ENCODE data around the gene MICU2. TPM values are rescaled to one million over a fixed set of nuclear protein-coding genes. Genes with fewer than 3 reads are reported as not detected.

The MICU2 gene
- total RNA-seq, 1 experiment from 2014 or later: 69.9 TPM

DNA sequence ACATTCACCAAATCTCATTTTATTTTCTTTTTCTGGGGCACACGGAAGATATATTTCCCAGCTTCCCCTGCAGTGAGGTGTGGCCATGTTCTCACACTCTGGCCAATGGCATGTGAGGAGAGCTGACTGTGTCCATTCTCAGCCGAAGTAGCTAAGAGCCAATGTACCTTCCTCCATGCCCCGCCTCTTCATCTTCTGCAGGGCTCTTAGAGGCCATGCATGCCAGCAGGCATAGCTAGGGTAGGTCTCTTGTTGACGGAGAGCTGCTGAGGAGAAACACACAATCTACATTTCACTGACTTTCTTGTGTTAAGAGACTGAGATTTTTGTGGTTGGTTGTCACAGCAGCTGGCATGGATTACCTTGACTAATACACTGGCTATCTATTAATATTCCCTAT, 9.8 kb upstream of the MICU2 start:
- no peaks in the 10 kb centered on the region for H3F3A ChIP-seq (ENCODE audit: low read length, unreplicated experiment)
- ChIA-PET CTCF (no interaction called here), POLR2A (ENCODE audit: unreplicated experiment) (no interaction called here)
- no peak for ATAC-seq
- TF ChIP-seq EZH2 (IDR thresholded peaks at IDR 0.05; ENCODE audit: low read length, unreplicated experiment): no peak
- no peak for TF ChIP-seq EZH2phosphoT487 (IDR thresholded peaks at IDR 0.05; ENCODE audit: borderline replicate concordance, low read length)
- TF ChIP-seq, protein P1, sequence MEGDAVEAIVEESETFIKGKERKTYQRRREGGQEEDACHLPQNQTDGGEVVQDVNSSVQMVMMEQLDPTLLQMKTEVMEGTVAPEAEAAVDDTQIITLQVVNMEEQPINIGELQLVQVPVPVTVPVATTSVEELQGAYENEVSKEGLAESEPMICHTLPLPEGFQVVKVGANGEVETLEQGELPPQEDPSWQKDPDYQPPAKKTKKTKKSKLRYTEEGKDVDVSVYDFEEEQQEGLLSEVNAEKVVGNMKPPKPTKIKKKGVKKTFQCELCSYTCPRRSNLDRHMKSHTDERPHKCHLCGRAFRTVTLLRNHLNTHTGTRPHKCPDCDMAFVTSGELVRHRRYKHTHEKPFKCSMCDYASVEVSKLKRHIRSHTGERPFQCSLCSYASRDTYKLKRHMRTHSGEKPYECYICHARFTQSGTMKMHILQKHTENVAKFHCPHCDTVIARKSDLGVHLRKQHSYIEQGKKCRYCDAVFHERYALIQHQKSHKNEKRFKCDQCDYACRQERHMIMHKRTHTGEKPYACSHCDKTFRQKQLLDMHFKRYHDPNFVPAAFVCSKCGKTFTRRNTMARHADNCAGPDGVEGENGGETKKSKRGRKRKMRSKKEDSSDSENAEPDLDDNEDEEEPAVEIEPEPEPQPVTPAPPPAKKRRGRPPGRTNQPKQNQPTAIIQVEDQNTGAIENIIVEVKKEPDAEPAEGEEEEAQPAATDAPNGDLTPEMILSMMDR (conservative IDR thresholded peaks at IDR 0.05; ENCODE audit: low read depth, low read length): no peak
- no peak overlapping the region for H3K9ac ChIP-seq (ENCODE audit: low read length)
- H3K4me2 ChIP-seq (ENCODE audit: low read length): no peak overlapping the region
- H3K27ac ChIP-seq (ENCODE audit: low read length): no peak overlapping the region
- no peaks in the 10 kb centered on the region for H4K20me1 ChIP-seq (ENCODE audit: low read length)
- H3K27me3 ChIP-seq (ENCODE audit: low read length): no peaks in the 10 kb centered on the region
- no peaks in the 10 kb centered on the region for H3K9me3 ChIP-seq (ENCODE audit: low read length)
- peak; percentile 2 for DNase-seq
- BruUV-seq (replicated peaks): no TSS peak
- H3K4me3 ChIP-seq (ENCODE audit: low read length): no peak overlapping the region
- H2AFZ ChIP-seq (ENCODE audit: low read length): no peak overlapping the region
- intact Hi-C loops (cut with micrococcal nuclease): no loop called here
- no peaks in the 10 kb centered on the region for H3K36me3 ChIP-seq (ENCODE audit: low read depth, low read length)
- no peaks in the 10 kb centered on the region for H3K9me2 ChIP-seq (replicated peaks; ENCODE audit: low read length)
- no peaks in the 10 kb centered on the region for H3K79me2 ChIP-seq (ENCODE audit: low read length)
- no peaks in the 10 kb centered on the region for H3K4me1 ChIP-seq (ENCODE audit: insufficient read depth, low read length)

DNA sequence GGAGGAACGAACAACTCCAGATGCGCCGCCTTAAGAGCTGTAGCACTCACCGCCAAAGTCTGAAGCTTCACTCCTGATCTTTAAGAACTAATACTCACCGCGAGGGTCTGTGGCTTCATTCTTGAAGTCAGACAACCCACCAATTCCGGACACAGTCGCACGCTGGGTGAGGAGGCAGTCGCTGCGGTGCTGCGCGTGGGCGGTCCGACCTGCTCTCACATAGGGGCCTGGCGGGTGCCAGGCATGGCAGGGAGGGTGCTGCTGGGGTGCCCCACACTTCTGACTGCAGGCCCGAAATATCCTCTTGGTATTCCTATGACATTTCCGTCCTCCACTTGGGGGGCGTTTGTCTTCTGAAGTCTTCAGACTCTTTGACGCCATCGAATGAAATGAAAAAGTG, 7.4 kb upstream of the MICU2 start:
- H3K9ac ChIP-seq (ENCODE audit: low read length): no peak overlapping the region
- no peak overlapping the region for H2AFZ ChIP-seq (ENCODE audit: low read length)
- no peak overlapping the region for H3K4me2 ChIP-seq (ENCODE audit: low read length)
- no peak overlapping the region for H3K27ac ChIP-seq (ENCODE audit: low read length)
- no peaks in the 10 kb centered on the region for H3K4me1 ChIP-seq (ENCODE audit: insufficient read depth, low read length)
- TF ChIP-seq EZH2 (IDR thresholded peaks at IDR 0.05; ENCODE audit: low read length, unreplicated experiment): no peak
- no peak for TF ChIP-seq EZH2phosphoT487 (IDR thresholded peaks at IDR 0.05; ENCODE audit: borderline replicate concordance, low read length)
- TF ChIP-seq, protein P1 (conservative IDR thresholded peaks at IDR 0.05; ENCODE audit: low read depth, low read length): no peak
- intact Hi-C loops (cut with micrococcal nuclease): no loop called here
- no peaks in the 10 kb centered on the region for H3K9me3 ChIP-seq (ENCODE audit: low read length)
- no peaks in the 10 kb centered on the region for H3K79me2 ChIP-seq (ENCODE audit: low read length)
- ChIA-PET CTCF (no interaction called here), POLR2A (ENCODE audit: unreplicated experiment) (no interaction called here)
- H3K27me3 ChIP-seq (ENCODE audit: low read length): peaks cover 6% of the 10 kb centered on the region; the same call in 1 of the 2 replicates
- H3K36me3 ChIP-seq (ENCODE audit: low read depth, low read length): no peaks in the 10 kb centered on the region
- H3K9me2 ChIP-seq (replicated peaks; ENCODE audit: low read length): no peaks in the 10 kb centered on the region
- H3K4me3 ChIP-seq (ENCODE audit: low read length): no peak overlapping the region
- ATAC-seq (no peak), DNase-seq (no peak)
- BruUV-seq (replicated peaks): no TSS peak
- H4K20me1 ChIP-seq (ENCODE audit: low read length): no peaks in the 10 kb centered on the region
- no peaks in the 10 kb centered on the region for H3F3A ChIP-seq (ENCODE audit: low read length, unreplicated experiment)

- no peaks in the 10 kb centered on the region for H3K79me2 ChIP-seq (ENCODE audit: low read length)
- no peak overlapping the region for H3K9ac ChIP-seq (ENCODE audit: low read length)
- ATAC-seq: no peak
- no peak overlapping the region for H3K4me2 ChIP-seq (ENCODE audit: low read length)
- H3K27ac ChIP-seq (ENCODE audit: low read length): no peak overlapping the region
- no peaks in the 10 kb centered on the region for H4K20me1 ChIP-seq (ENCODE audit: low read length)
- peaks cover 8% of the 10 kb centered on the region; the same call in 1 of the 2 replicates for H3K27me3 ChIP-seq (ENCODE audit: low read length)
- no TSS peak for BruUV-seq (replicated peaks)
- H3K36me3 ChIP-seq (ENCODE audit: low read depth, low read length): no peaks in the 10 kb centered on the region
- ChIA-PET POLR2A (ENCODE audit: unreplicated experiment) (no interaction called here), CTCF (no interaction called here)
- intact Hi-C loops (cut with micrococcal nuclease): no loop called here
- TF ChIP-seq EZH2 (IDR thresholded peaks at IDR 0.05; ENCODE audit: low read length, unreplicated experiment): no peak
- no peak for TF ChIP-seq EZH2phosphoT487 (IDR thresholded peaks at IDR 0.05; ENCODE audit: borderline replicate concordance, low read length)
- TF ChIP-seq, protein P1 (conservative IDR thresholded peaks at IDR 0.05; ENCODE audit: low read depth, low read length): no peak
- no peak overlapping the region for H3K4me3 ChIP-seq (ENCODE audit: low read length)
- no peak overlapping the region for H2AFZ ChIP-seq (ENCODE audit: low read length)
- no peaks in the 10 kb centered on the region for H3K9me2 ChIP-seq (replicated peaks; ENCODE audit: low read length)
- H3K4me1 ChIP-seq (ENCODE audit: insufficient read depth, low read length): no peaks in the 10 kb centered on the region
- no peaks in the 10 kb centered on the region for H3K9me3 ChIP-seq (ENCODE audit: low read length)
- no peak for DNase-seq
- no peaks in the 10 kb centered on the region for H3F3A ChIP-seq (ENCODE audit: low read length, unreplicated experiment)
Measured at GRCh38 chr13:21610687-21611086, 6.7 kb upstream of the MICU2 start.
